Amygdala (tissue), 56 donors: ENCODE results near the gene TRMT10B.
"Not testable (repeated sequence)": the region's sequence is repeated elsewhere in the genome, so short reads cannot be mapped to it uniquely, and the experiment has no call there.

Experiments
- DNase-seq, 56 donors: peaks; one replicate each; lab custom pipeline; 2025; lab: John Stamatoyannopoulos, UW

TRMT10B gene

GRCh38 chr9:37796232-37796631 lies 42.6 kb downstream of the TRMT10B start:
- DNase-seq = no peak

- DNase-seq = no peak
These were observed 45.1 kb downstream of the TRMT10B start for GRCh38 chr9:37798677-37799076.

- DNase-seq = peak in 55 of 56 donors; percentile 8 to 90 (median 75)
These were observed 47.2 kb downstream of the TRMT10B start, which contains the start of gene DCAF10 for GRCh38 chr9:37800631-37801286. Gene DCAF10 (plus strand): TSS chr9:37800797. CDS start chr9:37800867, 70 bp downstream.

- peak in 8 of 56 donors; percentile 8 to 52 (median 24) for DNase-seq
These were observed 47.8 kb downstream of the TRMT10B start for GRCh38 chr9:37801287-37801850.

GRCh38 chr9:37801959-37802711 lies 48.5 kb downstream of the TRMT10B start:
- no peak for DNase-seq

DNA sequence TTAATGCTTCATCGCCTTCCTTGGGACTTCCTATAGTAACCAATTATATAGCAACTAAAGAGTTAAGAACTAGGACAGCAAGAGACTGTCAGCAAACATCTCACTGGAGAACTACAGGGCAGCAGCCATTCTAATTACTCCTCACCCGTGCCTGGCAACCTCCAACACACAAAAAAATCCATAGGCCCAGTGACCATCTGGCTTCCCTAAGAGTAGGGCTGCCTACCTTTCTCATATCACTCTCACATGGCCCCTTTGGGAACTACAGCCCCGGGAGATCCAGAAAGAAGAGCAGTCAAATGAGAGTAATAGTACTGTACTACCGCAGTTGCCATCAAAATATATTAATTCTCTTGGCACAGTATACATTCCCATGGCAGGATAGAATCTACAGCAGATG lies 52.7 kb downstream of the TRMT10B start:
- no peak for DNase-seq

DNA sequence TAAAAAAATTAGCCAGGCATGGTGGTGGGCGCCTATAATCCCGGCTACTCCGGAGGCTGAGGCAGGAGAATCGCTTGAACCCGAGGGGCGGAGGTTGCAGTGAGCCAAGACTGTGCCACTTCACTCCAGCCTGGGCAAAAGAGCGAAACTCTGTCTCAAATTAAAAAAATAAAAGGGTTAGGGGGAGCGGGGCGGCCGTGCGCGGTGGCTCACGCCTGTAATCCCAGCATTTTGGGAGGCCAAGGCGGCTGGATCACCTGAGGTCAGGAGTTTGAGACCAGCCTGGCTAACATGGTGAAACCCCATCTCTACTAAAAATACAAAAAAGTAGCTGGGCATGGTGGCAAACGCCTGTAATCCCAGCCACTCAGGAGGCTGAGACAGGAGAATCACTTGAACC lies 56.1 kb downstream of the TRMT10B start:
- DNase-seq = not testable (repeated sequence)

- no peak for DNase-seq
These were observed 58.4 kb downstream of the TRMT10B start for GRCh38 chr9:37811906-37812476.

GRCh38 chr9:37812773-37813379 lies 59.3 kb downstream of the TRMT10B start:
- no peak for DNase-seq

GRCh38 chr9:37818849-37819248 lies 65.2 kb downstream of the TRMT10B start:
- no peak for DNase-seq

DNA sequence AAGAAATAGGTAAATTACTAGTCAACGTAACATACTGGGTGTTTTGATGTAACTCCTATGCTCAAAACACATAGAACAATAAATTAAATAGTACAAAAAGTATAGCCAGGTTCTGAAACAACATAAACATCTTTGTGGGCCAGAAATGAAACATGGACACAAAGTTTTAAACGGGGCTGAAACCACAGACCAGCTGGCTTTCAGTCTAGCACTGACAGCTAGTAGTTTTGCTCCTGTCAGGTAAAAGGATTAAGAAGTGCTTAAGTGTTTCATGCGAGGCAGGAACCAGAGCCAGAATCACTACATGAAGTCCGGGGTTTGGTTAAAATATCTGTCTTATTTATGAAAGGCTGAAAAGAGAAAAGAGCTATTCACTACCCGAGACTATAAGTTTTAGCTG lies 66.5 kb downstream of the TRMT10B start:
- no peak for DNase-seq

DNA sequence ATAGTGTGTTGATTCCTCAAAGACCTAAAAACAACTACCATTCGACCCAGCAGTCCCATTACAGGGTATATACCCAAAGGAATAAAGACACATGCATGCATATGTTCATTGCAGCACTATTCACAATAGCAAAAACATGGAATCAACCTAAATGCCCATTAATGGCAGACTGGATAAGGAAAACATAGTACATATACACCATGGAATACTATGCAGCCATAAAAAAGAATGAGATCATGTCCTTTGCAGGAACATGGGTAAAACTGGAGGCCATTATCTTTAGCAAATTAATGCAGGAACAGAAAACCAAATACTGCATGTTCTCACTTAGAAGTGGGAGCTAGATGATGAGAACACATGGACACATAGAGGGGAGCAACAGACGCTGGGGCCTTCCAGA lies 71.6 kb downstream of the TRMT10B start:
- DNase-seq = not testable (repeated sequence)

GRCh38 chr9:37827483-37828165 lies 74.0 kb downstream of the TRMT10B start:
- no peak for DNase-seq
